Endothelial cell of umbilical vein (primary cell): ENCODE data around the gene HCAR3. TPM values are rescaled to one million over a fixed set of nuclear protein-coding genes. Genes with fewer than 3 reads are reported as not detected.

ENCODE experiments used
- BruUV-seq: library from RNA; stranded (reverse); fragments of 400-500 nt; replicated peaks from 2 replicates; lab custom pipeline; 2021; lab: Mats Ljungman, UMichigan
- CTCF ChIA-PET: fragments of 300-600, 350-600 bp; sonication (Branson Sonifier 250); formaldehyde crosslinking; loops from one replicate; lab custom pipeline; 2021; ENCODE audit warnings: antibody characterized with exemption, inconsistent platforms; lab: Charles Lee
- POLR2A ChIA-PET: fragments of 300-600, 350-600 bp; sonication (Branson Sonifier 250); formaldehyde crosslinking; loops from one replicate; lab custom pipeline; 2021; ENCODE audit warnings: antibody characterized with exemption, inconsistent platforms; lab: Charles Lee
- DNase-seq: peaks from one replicate; pipeline ENCODE4 v3.0.0-alpha.2; 2011; ENCODE audit warnings: low read depth, low spot score
- FAIRE-seq: peaks from 2 replicates; lab custom pipeline; 2011; peaks lifted over from hg19 to GRCh38; lab: Jason Lieb, UNC
- H2AFZ ChIP-seq: 2 replicates; pipeline ENCODE4 v1.6.0; 2012; ENCODE audit warnings: low read depth, low read length, control low read depth, inconsistent platforms
- H3K27ac ChIP-seq: 2 replicates; pipeline ENCODE4 v1.5.1; 2011; ENCODE audit warnings: low read depth, mild to moderate bottlenecking, control low read depth, low read length, moderate library complexity; ENCODE audit not compliant: insufficient read depth
- H3K27me3 ChIP-seq, 2 experiments: 2 replicates each; pipeline versions ENCODE4 v1.6.0 to v1.6.1; 2011; ENCODE audit warnings: low read length in 2 of 2, mixed read lengths in 1 of 2; ENCODE audit not compliant: control insufficient read depth in 2 of 2, insufficient read depth in 2 of 2
- H3K36me3 ChIP-seq, 2 experiments: 2 replicates in 1 of 2; 3 replicates in 1 of 2; pipeline ENCODE4 v1.5.1; 2011; ENCODE audit warnings: low read length in 2 of 2, mild to moderate bottlenecking in 1 of 2, moderate library complexity in 1 of 2; ENCODE audit not compliant: control insufficient read depth in 2 of 2, insufficient read depth in 2 of 2; ENCODE audit errors: extremely low read depth in 1 of 2
- H3K4me1 ChIP-seq: 3 replicates; pipeline ENCODE4 v1.5.1; 2011; ENCODE audit warnings: mild to moderate bottlenecking, low read length; ENCODE audit not compliant: control insufficient read depth, insufficient read depth; ENCODE audit errors: extremely low read depth
- H3K4me2 ChIP-seq: 2 replicates; pipeline ENCODE4 v1.6.1; 2011; ENCODE audit warnings: low read length, control low read depth, mixed read lengths; ENCODE audit not compliant: insufficient read depth
- H3K4me3 ChIP-seq, 3 experiments: fragments of 200-600 bp in 1 of 3; sonication (generic), shearing (Covaris generic) in 1 of 3; replicated peaks in 1 of 3; 2 replicates each; pipeline ENCODE4 v1.5.1; 2011 to 2016; ENCODE audit warnings: control low read depth in 3 of 3, low read length in 3 of 3, mild to moderate bottlenecking in 2 of 3, inconsistent platforms in 1 of 3, low read depth in 1 of 3, moderate library complexity in 1 of 3; ENCODE audit not compliant: insufficient read depth in 1 of 3
- H3K79me2 ChIP-seq: 2 replicates; pipeline ENCODE4 v1.6.0; 2012; ENCODE audit warnings: low read length, inconsistent platforms; ENCODE audit not compliant: control insufficient read depth, insufficient read depth
- H3K9ac ChIP-seq: replicated peaks from 2 replicates; pipeline ENCODE3; 2011; ENCODE audit warnings: low read length, control low read depth; ENCODE audit not compliant: insufficient read depth; ENCODE audit errors: extremely low read depth
- H3K9me1 ChIP-seq: replicated peaks from 3 replicates; pipeline ENCODE4 v1.6.0; 2011; ENCODE audit warnings: mild to moderate bottlenecking, low read length; ENCODE audit not compliant: control insufficient read depth, insufficient read depth; ENCODE audit errors: extremely low read depth
- H3K9me3 ChIP-seq: replicated peaks from 2 replicates; pipeline ENCODE4 v1.5.1; 2012; ENCODE audit warnings: low read length, inconsistent platforms; ENCODE audit not compliant: control insufficient read depth, insufficient read depth
- H4K20me1 ChIP-seq: replicated peaks from 2 replicates; pipeline ENCODE3; 2011; ENCODE audit warnings: mild to moderate bottlenecking, low read length; ENCODE audit not compliant: control insufficient read depth, insufficient read depth; ENCODE audit errors: extremely low read depth
- EZH2 ChIP-seq: IDR thresholded peaks from 2 replicates; pipeline ENCODE4 v1.6.1; 2012; ENCODE audit warnings: borderline replicate concordance, low read depth, mild to moderate bottlenecking, moderate library complexity, low read length, inconsistent platforms; ENCODE audit not compliant: severe bottlenecking
- FOS ChIP-seq: IDR thresholded peaks from 2 replicates; pipeline ENCODE4 v1.6.1; 2011; ENCODE audit warnings: mild to moderate bottlenecking, low read length, moderate library complexity, borderline replicate concordance; ENCODE audit not compliant: insufficient read depth
- GATA2 ChIP-seq: IDR thresholded peaks from 2 replicates; pipeline ENCODE4 v1.7.0; 2011; ENCODE audit warnings: low read depth, mild to moderate bottlenecking, moderate library complexity, mixed read lengths, low read length; ENCODE audit not compliant: insufficient read length, insufficient read depth
- JUN ChIP-seq: IDR thresholded peaks from 2 replicates; pipeline ENCODE4 v1.6.1; 2011; ENCODE audit warnings: borderline replicate concordance, low read depth; ENCODE audit not compliant: insufficient read length, insufficient read depth
- MYC ChIP-seq: IDR thresholded peaks from one replicate; pipeline ENCODE4 v1.6.1; 2011; ENCODE audit warnings: mild to moderate bottlenecking, low read depth, low read length
- POLR2A ChIP-seq: IDR thresholded peaks from 2 replicates; pipeline ENCODE4 v1.6.1; 2012; ENCODE audit warnings: low read depth, mild to moderate bottlenecking, control low read depth, low read length
- POLR2AphosphoS5 ChIP-seq: IDR thresholded peaks from 2 replicates; pipeline ENCODE4 v1.6.1; 2012; ENCODE audit warnings: low read depth, mild to moderate bottlenecking, control low read depth, low read length, moderate library complexity; ENCODE audit not compliant: insufficient read depth
- dilution Hi-C: fragments of 300-500 bp; cut with MboI; formaldehyde crosslinking; loops from one replicate; pipeline ENCODE4 v1.15.0; 2019; ENCODE audit warnings: low sequenced_read_pairs; ENCODE audit not compliant: extremely low pct_ligation_motif_present
- intact Hi-C: fragments of 100-400 bp; cut with micrococcal nuclease; formaldehyde crosslinking; loops from one replicate; pipeline ENCODE4 v1.10.0; 2022
- polyA plus RNA-seq, 4 experiments: library from polyadenylated mRNA; depleted of rRNA in 3 of 4; stranded (reverse) in 3 of 4; unstranded in 1 of 4; fragments of >200 nt; gene quantifications; 2 replicates each; pipeline versions ENCODE4 v1.2.1 to v1.2.3, GENCODE V29; 2011 to 2012; ENCODE audit warnings: missing spikeins in 1 of 4
- total RNA-seq: library from RNA; stranded (reverse); gene quantifications from 2 replicates; pipeline ENCODE4 v1.2.3, GENCODE V29; 2021
- TF ChIP-seq, protein P1 (sequence below), 2 donors: IDR thresholded peaks; 1 replicate in 1 of 2; 2 replicates in 1 of 2; pipeline ENCODE4 v1.5.1; 2011; ENCODE audit warnings: low read length in 2 of 2, mild to moderate bottlenecking in 2 of 2, moderate library complexity in 2 of 2, control low read depth in 1 of 2, inconsistent platforms in 1 of 2, low read depth in 1 of 2; ENCODE audit not compliant: insufficient read depth in 1 of 2; ENCODE audit errors: extremely low read depth in 1 of 2
- TF ChIP-seq, protein P2 (sequence below): IDR thresholded peaks from 2 replicates; pipeline ENCODE4 v1.6.1; 2011; ENCODE audit not compliant: insufficient read depth, insufficient read length

The HCAR3 gene
- total and polyA plus RNA-seq, 2 donors (not counting 3 experiments of a cell fraction or from before 2014, with no cell fraction given) = 0.06 TPM; not detected in 1

DNA sequence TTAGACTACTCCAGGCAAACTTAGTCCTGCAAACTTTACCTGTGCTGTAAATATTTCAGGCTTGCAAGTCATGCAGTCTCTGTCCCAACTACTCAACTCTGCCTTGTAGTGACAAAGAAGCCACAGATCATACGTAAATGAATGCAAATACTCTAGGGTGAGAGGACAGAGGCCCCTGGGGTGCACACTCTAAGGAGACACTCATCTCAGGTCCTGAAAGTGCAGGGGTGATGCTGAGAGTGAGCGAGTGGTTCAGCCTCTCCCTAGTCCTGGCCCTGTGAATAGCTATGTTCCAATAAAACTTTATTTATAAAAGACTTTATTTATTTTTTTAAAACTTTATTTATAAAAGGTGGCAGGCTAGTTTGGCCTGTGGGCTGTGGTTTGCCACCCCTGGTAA is 48.3 kb downstream of the HCAR3 start:
- TF ChIP-seq, protein P1, sequence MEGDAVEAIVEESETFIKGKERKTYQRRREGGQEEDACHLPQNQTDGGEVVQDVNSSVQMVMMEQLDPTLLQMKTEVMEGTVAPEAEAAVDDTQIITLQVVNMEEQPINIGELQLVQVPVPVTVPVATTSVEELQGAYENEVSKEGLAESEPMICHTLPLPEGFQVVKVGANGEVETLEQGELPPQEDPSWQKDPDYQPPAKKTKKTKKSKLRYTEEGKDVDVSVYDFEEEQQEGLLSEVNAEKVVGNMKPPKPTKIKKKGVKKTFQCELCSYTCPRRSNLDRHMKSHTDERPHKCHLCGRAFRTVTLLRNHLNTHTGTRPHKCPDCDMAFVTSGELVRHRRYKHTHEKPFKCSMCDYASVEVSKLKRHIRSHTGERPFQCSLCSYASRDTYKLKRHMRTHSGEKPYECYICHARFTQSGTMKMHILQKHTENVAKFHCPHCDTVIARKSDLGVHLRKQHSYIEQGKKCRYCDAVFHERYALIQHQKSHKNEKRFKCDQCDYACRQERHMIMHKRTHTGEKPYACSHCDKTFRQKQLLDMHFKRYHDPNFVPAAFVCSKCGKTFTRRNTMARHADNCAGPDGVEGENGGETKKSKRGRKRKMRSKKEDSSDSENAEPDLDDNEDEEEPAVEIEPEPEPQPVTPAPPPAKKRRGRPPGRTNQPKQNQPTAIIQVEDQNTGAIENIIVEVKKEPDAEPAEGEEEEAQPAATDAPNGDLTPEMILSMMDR (IDR thresholded peaks at IDR 0.05; ENCODE audit: extremely low read depth in 1 of 2, insufficient read depth in 1 of 2, low read depth in 1 of 2, low read length in 2 of 2) = no peak
- TF ChIP-seq FOS = no peak
- TF ChIP-seq, protein P2, sequence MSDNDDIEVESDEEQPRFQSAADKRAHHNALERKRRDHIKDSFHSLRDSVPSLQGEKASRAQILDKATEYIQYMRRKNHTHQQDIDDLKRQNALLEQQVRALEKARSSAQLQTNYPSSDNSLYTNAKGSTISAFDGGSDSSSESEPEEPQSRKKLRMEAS = no peak
- TF ChIP-seq POLR2AphosphoS5 = no peak
- TF ChIP-seq JUN = no peak
- TF ChIP-seq EZH2 = no peak
- no peak for TF ChIP-seq GATA2
- no peak for TF ChIP-seq MYC
- TF ChIP-seq POLR2A = no peak
- BruUV-seq = no TSS peak
- no peak overlapping the region for H3K4me2 ChIP-seq
- no peak overlapping the region for H3K4me3 ChIP-seq
- H3K4me1 ChIP-seq = no peaks in the 10 kb centered on the region
- H2AFZ ChIP-seq = no peak overlapping the region
- no peaks in the 10 kb centered on the region for H3K27me3 ChIP-seq
- H4K20me1 ChIP-seq = no peaks in the 10 kb centered on the region
- no peaks in the 10 kb centered on the region for H3K9me3 ChIP-seq
- DNase-seq = no peak
- no peaks in the 10 kb centered on the region for H3K79me2 ChIP-seq
- dilution Hi-C loops = no loop called here
- H3K27ac ChIP-seq = no peak overlapping the region
- H3K9ac ChIP-seq = no peak overlapping the region
- no peaks in the 10 kb centered on the region for H3K36me3 ChIP-seq
- no peaks in the 10 kb centered on the region for H3K9me1 ChIP-seq
- no peak for FAIRE-seq
- POLR2A ChIA-PET = interaction anchor here (0.6 kb wide), 1 partner anchor 10 kb away, joined by 9 read pairs; no protein-coding TSS in a partner anchor
- intact Hi-C loops = no loop called here
- CTCF ChIA-PET = interaction anchor here (1.1 to 2.3 kb wide), 4 partner anchors 8 to 25 kb away, joined by 3 to 4 read pairs (median 4); no protein-coding TSS in a partner anchor
